Measurements from ENCODE around the gene C11orf21.

DNA sequence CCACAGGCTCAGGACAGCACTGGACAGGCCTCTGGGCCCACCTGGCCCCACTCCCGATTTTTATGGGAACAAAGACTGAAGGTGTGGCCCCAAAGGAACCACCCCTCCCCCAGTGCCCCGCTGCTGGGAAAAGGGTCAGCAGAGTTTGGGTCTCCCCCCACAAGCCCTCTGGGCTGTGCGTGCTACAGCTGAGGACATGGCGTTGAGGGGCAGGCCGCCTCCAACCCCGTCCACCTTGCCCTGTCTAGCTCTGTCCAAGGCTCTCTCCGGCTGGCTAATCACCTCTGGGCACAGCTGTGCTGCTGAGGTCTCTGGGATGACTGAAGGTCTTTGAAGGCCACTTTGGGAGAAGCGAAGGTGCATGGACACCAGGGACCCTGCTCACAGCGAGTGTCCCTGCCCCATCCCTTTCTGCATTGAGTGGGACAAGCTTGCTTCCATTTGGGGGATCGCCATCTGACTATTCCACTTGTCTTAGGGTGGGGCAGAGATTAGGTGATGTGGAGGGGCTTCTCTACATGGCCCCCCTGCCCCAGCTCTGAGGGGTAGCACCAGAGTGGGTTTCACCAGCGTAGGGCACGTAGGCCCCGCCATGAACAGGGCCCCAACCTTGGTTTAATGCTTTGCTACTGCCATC, 37.9 kb downstream of the C11orf21 start:
- TF ChIP-seq, protein P1, sequence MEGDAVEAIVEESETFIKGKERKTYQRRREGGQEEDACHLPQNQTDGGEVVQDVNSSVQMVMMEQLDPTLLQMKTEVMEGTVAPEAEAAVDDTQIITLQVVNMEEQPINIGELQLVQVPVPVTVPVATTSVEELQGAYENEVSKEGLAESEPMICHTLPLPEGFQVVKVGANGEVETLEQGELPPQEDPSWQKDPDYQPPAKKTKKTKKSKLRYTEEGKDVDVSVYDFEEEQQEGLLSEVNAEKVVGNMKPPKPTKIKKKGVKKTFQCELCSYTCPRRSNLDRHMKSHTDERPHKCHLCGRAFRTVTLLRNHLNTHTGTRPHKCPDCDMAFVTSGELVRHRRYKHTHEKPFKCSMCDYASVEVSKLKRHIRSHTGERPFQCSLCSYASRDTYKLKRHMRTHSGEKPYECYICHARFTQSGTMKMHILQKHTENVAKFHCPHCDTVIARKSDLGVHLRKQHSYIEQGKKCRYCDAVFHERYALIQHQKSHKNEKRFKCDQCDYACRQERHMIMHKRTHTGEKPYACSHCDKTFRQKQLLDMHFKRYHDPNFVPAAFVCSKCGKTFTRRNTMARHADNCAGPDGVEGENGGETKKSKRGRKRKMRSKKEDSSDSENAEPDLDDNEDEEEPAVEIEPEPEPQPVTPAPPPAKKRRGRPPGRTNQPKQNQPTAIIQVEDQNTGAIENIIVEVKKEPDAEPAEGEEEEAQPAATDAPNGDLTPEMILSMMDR (IDR thresholded peaks at IDR 0.05; ENCODE audit: insufficient read depth, low read length, poor library complexity, severe bottlenecking), result no peak
- TF ChIP-seq EZH2phosphoT487 (conservative IDR thresholded peaks at IDR 0.05; ENCODE audit: low read length), result no peak
